Keratinocyte (primary cell): ENCODE measurements around the gene SLC28A3. TPM values are rescaled to one million over a fixed set of nuclear protein-coding genes. Genes with fewer than 3 reads are reported as not detected.

Experiments
- DNase-seq: peaks from one replicate; pipeline ENCODE4 v3.0.0-alpha.2; 2011; ENCODE audit warnings: low read depth, missing footprints, low spot score
- FAIRE-seq: peaks from 2 replicates; lab custom pipeline; 2011; peaks lifted over from hg19 to GRCh38; lab: Jason Lieb, UNC
- H2AFZ ChIP-seq: 2 replicates; pipeline ENCODE4 v1.6.0; 2012; ENCODE audit warnings: low read length, control low read depth, inconsistent platforms; ENCODE audit not compliant: control insufficient read depth
- H3K27ac ChIP-seq: 2 replicates; pipeline ENCODE4 v1.5.1; 2011; ENCODE audit warnings: low read length; ENCODE audit not compliant: control insufficient read depth, insufficient read depth
- H3K27me3 ChIP-seq: 3 replicates; pipeline ENCODE4 v1.6.0; 2011; ENCODE audit warnings: low read length; ENCODE audit not compliant: control insufficient read depth, insufficient read depth; ENCODE audit errors: extremely low read depth
- H3K36me3 ChIP-seq, 2 experiments: 2 replicates in 1 of 2; 3 replicates in 1 of 2; pipeline ENCODE4 v1.5.1; 2011; ENCODE audit warnings: low read length in 2 of 2, mild to moderate bottlenecking in 1 of 2; ENCODE audit not compliant: control insufficient read depth in 2 of 2, insufficient read depth in 2 of 2; ENCODE audit errors: extremely low read depth in 1 of 2
- H3K4me1 ChIP-seq: 3 replicates; pipeline ENCODE4 v1.5.1; 2011; ENCODE audit warnings: low read length; ENCODE audit not compliant: control insufficient read depth, insufficient read depth; ENCODE audit errors: extremely low read depth
- H3K4me2 ChIP-seq: 3 replicates; pipeline ENCODE4 v1.6.0; 2011; ENCODE audit warnings: low read depth, low read length; ENCODE audit not compliant: control insufficient read depth, insufficient read depth; ENCODE audit errors: extremely low read depth
- H3K4me3 ChIP-seq, 3 experiments: fragments of 200-600 bp in 1 of 3; sonication (generic) in 1 of 3; 2 replicates in 2 of 3; 3 replicates in 1 of 3; pipeline ENCODE4 v1.5.1; 2011 to 2016; ENCODE audit warnings: low read length in 3 of 3, mild to moderate bottlenecking in 3 of 3, control low read depth in 2 of 3, inconsistent platforms in 1 of 3, low read depth in 1 of 3, mixed read lengths in 1 of 3, mixed run types in 1 of 3, moderate library complexity in 1 of 3; ENCODE audit not compliant: control insufficient read depth in 2 of 3, insufficient read depth in 2 of 3; ENCODE audit errors: extremely low read depth in 1 of 3
- H3K79me2 ChIP-seq: 2 replicates; pipeline ENCODE4 v1.6.0; 2012; ENCODE audit warnings: low read length; ENCODE audit not compliant: control insufficient read depth, insufficient read depth
- H3K9ac ChIP-seq: 3 replicates; pipeline ENCODE4 v1.6.0; 2011; ENCODE audit warnings: low read length; ENCODE audit not compliant: control insufficient read depth, insufficient read depth; ENCODE audit errors: extremely low read depth
- H3K9me1 ChIP-seq: 3 replicates; pipeline ENCODE4 v1.6.0; 2011; ENCODE audit warnings: low read length; ENCODE audit not compliant: control insufficient read depth, insufficient read depth; ENCODE audit errors: extremely low read depth
- H3K9me3 ChIP-seq: 2 replicates; pipeline ENCODE4 v1.5.1; 2012; ENCODE audit warnings: low read depth, low read length; ENCODE audit not compliant: control insufficient read depth
- H4K20me1 ChIP-seq: 3 replicates; pipeline ENCODE4 v1.6.0; 2011; ENCODE audit warnings: low read length; ENCODE audit not compliant: control insufficient read depth, insufficient read depth; ENCODE audit errors: extremely low read depth
- EZH2 ChIP-seq: IDR thresholded peaks from one replicate; pipeline ENCODE4 v1.6.1; 2012; ENCODE audit warnings: inconsistent platforms, mild to moderate bottlenecking, low read length, moderate library complexity
- dilution Hi-C: fragments of 300-500 bp; cut with MboI; formaldehyde crosslinking; loops from one replicate; pipeline ENCODE4 v1.7.0; 2020; ENCODE audit warnings: low sequenced_read_pairs; ENCODE audit not compliant: extremely low pct_ligation_motif_present
- polyA plus RNA-seq, 5 experiments: library from polyadenylated mRNA; depleted of rRNA in 3 of 5; stranded (reverse) in 3 of 5; stranded (forward) in 1 of 5; unstranded in 1 of 5; fragments of >200 nt; gene quantifications; 1 replicate in 1 of 5; 2 replicates in 3 of 5; 3 replicates in 1 of 5; pipeline versions ENCODE4 v1.2.1 to v1.2.3, GENCODE V29; 2011 to 2012; ENCODE audit warnings: missing spikeins in 2 of 5, low read depth in 1 of 5, low replicate concordance in 1 of 5
- TF ChIP-seq, protein P1 (sequence below), 3 experiments: IDR thresholded peaks in 1 of 3; conservative IDR thresholded peaks in 1 of 3; optimal IDR thresholded peaks in 1 of 3; 2 replicates in 2 of 3; 3 replicates in 1 of 3; pipeline versions ENCODE3 to v1.5.1; 2011; ENCODE audit warnings: low read length in 3 of 3, mild to moderate bottlenecking in 3 of 3, moderate library complexity in 2 of 3, control low read depth in 1 of 3, inconsistent platforms in 1 of 3; ENCODE audit not compliant: insufficient read depth in 2 of 3; ENCODE audit errors: extremely low read depth in 1 of 3

SLC28A3 gene
- polyA plus RNA-seq, 1 donor (not counting 4 experiments of a cell fraction or from before 2014, with no cell fraction given) = 2.4 TPM

DNA sequence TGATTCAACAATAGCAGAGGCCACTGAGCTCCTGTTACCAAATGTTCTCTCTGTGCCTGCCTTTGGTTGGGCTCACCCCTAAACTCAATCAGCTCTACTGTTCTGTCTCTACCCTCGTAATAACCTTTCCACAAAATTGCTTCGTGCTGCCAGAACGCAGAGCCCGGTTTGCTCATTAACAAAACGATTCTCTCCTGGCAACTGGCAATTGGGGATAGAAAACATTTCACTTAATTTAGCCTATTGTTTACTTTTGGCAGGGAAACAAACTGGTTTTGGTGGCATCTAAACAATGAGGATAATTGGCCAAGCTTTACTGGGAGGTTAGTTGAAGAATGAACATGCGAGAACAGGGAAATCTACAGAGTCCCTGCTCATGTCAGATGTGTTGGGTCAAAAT, 56.6 kb downstream of the SLC28A3 start:
- H3K4me3 ChIP-seq = no peak overlapping the region
- H3K27ac ChIP-seq = no peak overlapping the region
- no peaks in the 10 kb centered on the region for H3K79me2 ChIP-seq
- H2AFZ ChIP-seq = no peak overlapping the region
- no peak overlapping the region for H3K4me2 ChIP-seq
- H3K9me3 ChIP-seq = no peaks in the 10 kb centered on the region
- no peaks in the 10 kb centered on the region for H3K9me1 ChIP-seq
- no peak for FAIRE-seq
- dilution Hi-C loops = no loop called here
- no peaks in the 10 kb centered on the region for H3K27me3 ChIP-seq
- H3K4me1 ChIP-seq = no peaks in the 10 kb centered on the region
- TF ChIP-seq, protein P1, sequence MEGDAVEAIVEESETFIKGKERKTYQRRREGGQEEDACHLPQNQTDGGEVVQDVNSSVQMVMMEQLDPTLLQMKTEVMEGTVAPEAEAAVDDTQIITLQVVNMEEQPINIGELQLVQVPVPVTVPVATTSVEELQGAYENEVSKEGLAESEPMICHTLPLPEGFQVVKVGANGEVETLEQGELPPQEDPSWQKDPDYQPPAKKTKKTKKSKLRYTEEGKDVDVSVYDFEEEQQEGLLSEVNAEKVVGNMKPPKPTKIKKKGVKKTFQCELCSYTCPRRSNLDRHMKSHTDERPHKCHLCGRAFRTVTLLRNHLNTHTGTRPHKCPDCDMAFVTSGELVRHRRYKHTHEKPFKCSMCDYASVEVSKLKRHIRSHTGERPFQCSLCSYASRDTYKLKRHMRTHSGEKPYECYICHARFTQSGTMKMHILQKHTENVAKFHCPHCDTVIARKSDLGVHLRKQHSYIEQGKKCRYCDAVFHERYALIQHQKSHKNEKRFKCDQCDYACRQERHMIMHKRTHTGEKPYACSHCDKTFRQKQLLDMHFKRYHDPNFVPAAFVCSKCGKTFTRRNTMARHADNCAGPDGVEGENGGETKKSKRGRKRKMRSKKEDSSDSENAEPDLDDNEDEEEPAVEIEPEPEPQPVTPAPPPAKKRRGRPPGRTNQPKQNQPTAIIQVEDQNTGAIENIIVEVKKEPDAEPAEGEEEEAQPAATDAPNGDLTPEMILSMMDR (optimal IDR thresholded peaks at IDR 0.05 in 1 of 3, IDR thresholded peaks at IDR 0.05 in 1 of 3, conservative IDR thresholded peaks at IDR 0.05 in 1 of 3; ENCODE audit: extremely low read depth in 1 of 3, insufficient read depth in 2 of 3, low read length in 3 of 3) = no peak
- TF ChIP-seq EZH2 = no peak
- no peak overlapping the region for H3K9ac ChIP-seq
- H3K36me3 ChIP-seq = no peaks in the 10 kb centered on the region
- no peak for DNase-seq
- H4K20me1 ChIP-seq = no peaks in the 10 kb centered on the region

DNA sequence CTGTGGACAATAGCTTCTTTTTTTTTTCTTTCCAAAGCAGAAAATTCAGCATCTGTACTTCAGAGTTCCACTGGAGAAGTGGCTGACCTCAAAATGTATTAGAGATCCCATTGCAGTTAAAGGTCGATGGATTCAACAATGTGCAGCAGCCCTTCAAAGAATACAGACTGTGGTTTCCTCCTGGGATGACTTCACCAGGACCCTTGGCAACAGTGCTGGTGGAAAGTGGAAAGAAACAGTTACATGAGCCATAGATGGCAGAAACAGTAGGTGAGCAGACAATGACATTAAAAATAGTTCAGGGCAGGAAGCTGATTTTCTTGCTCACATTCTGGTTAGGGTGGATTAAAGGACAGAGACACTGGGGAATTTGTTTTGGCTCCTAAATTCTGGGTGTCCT, 62.4 kb downstream of the SLC28A3 start:
- Histone ChIP-seq H3K4me3 (no peak overlapping the region), H3K36me3 (no peaks in the 10 kb centered on the region), H3K9ac (no peak overlapping the region), H3K4me1 (no peaks in the 10 kb centered on the region), H3K27ac (no peak overlapping the region), H2AFZ (no peak overlapping the region), H3K79me2 (no peaks in the 10 kb centered on the region), H4K20me1 (no peaks in the 10 kb centered on the region), H3K27me3 (no peaks in the 10 kb centered on the region), H3K9me1 (no peaks in the 10 kb centered on the region), H3K4me2 (no peak overlapping the region), H3K9me3 (no peaks in the 10 kb centered on the region)
- FAIRE-seq = no peak
- no peak for TF ChIP-seq EZH2
- TF ChIP-seq, protein P1 (optimal IDR thresholded peaks at IDR 0.05 in 1 of 3, IDR thresholded peaks at IDR 0.05 in 1 of 3, conservative IDR thresholded peaks at IDR 0.05 in 1 of 3; ENCODE audit: extremely low read depth in 1 of 3, insufficient read depth in 2 of 3, low read length in 3 of 3) = no peak
- no peak for DNase-seq
- dilution Hi-C loops = no loop called here
